GM12874 (cell line): Measurements from ENCODE around the gene KCNIP1.

Experiments used
- TF ChIP-seq, protein P1 (sequence below): IDR thresholded peaks from 2 replicates; pipeline ENCODE4 v1.5.1; 2011; ENCODE audit warnings: low read depth, mild to moderate bottlenecking, control low read depth, low read length, moderate library complexity; ENCODE audit not compliant: insufficient read depth

KCNIP1 gene

GRCh38 chr5:170538696-170539586 is 35.1 kb downstream of the KCNIP1 start:
- TF ChIP-seq, protein P1, sequence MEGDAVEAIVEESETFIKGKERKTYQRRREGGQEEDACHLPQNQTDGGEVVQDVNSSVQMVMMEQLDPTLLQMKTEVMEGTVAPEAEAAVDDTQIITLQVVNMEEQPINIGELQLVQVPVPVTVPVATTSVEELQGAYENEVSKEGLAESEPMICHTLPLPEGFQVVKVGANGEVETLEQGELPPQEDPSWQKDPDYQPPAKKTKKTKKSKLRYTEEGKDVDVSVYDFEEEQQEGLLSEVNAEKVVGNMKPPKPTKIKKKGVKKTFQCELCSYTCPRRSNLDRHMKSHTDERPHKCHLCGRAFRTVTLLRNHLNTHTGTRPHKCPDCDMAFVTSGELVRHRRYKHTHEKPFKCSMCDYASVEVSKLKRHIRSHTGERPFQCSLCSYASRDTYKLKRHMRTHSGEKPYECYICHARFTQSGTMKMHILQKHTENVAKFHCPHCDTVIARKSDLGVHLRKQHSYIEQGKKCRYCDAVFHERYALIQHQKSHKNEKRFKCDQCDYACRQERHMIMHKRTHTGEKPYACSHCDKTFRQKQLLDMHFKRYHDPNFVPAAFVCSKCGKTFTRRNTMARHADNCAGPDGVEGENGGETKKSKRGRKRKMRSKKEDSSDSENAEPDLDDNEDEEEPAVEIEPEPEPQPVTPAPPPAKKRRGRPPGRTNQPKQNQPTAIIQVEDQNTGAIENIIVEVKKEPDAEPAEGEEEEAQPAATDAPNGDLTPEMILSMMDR: no peak

DNA sequence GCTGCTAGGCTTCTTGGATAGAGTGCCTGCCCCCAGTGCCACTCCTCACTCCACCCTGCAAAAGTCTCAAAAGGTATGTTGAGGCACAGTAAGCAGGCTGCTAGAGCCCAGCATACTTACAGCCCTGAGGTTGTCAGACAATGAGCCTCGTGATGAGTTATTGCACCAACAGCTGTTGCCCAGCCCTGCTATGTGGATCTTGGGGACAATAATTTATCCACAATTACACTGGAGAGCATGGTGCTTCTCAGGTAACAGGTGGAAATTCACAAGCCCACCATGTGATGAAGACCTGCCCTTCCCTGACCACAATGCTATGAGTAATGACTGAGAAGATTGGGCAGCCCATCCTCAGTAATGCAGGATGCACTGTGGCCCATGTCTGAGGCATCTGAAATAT is 36.5 kb downstream of the KCNIP1 start:
- TF ChIP-seq, protein P1: no peak

DNA sequence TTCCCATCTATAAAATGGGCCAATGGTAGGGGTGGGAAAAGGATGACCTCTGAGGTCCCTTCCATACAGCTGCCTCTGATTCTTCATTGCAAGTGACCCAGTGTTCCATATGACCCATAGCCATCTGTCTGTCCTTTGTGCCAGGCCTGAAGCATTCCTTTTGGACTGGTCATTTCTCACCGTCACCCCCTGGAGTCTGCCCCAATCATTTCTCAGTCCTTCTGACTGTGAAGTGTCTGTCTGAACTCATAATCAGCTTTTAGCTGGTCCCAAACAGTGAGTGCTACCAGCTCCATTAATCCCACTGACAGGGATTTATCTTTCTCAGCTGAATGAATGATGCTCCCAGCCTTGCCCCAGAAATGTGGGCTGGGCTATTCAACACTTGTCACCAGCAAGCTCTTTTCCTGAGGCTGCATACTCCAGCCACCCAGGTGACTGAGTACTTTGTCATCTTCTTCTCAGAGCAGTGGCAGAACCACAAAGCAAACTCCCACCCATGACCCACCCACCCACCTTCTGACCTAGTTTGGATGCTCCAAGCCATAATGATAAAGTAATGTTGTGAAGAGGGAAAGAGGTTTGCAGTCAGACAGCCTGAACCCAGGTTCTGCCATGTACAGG is 37.4 kb downstream of the KCNIP1 start:
- TF ChIP-seq, protein P1: no peak

- TF ChIP-seq, protein P1: no peak
These were observed 39.0 kb downstream of the KCNIP1 start for GRCh38 chr5:170542691-170543293.

DNA sequence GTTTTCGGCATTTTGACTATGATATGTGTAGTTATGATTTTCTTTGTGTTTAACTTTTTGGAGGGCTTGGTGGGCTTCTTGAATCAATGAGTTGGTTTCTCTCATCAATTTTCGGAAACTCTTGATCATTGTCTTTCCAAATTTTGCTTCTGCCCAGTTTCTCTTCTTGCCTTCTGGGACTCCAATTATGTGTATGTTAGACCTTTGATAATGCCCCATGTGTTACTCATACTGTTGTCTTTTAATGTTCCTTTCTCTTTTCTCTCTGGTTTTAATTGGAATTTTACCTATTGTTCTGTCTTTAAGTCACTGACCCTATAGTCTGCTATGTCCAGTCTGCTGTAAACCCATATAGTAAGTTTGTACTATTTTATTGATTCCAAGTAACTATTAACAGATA is 41.5 kb downstream of the KCNIP1 start:
- TF ChIP-seq, protein P1: no peak

DNA sequence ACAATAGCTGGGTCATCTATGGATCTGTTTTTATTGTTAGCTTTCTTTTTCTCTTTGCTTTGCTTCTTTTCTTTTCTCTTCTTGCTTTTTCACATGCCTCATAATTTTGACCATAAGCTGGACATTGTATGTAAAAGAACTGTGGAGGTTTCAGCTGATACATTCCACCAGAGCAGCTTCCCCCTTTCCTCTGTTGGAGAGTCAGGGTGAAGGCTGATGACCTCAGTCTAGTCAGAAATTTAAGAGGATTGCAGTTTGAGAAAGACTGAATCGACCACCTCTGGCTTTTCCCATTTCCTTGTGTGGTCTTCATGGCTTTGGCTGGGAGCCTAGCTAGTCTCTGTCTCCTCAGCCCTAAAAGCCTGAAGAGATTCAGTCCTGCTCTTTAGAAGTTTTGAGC is 42.0 kb downstream of the KCNIP1 start:
- TF ChIP-seq, protein P1: no peak

GRCh38 chr5:170546282-170546681 is 42.5 kb downstream of the KCNIP1 start:
- TF ChIP-seq, protein P1: no peak
